Measurements from ENCODE around the gene LHFPL3.

DNA sequence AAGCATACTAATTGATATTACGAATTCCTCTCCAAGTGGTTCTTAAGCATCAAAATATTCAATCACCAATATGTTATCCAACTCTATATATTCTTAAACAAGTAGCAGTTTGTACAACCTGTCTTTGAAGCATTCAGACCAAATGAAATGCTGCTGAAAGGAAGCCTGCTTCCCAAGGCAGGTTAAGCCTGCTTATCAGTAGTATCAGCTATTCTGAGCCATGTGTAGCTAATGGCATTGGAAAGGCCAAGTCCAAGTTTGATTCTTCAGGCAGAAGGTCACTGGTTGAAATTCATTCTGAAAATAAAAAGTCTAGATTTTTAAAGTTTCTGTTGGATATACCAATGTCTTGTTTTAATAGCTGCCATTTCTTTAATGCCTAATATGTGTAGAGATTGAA is 328.7 kb downstream of the LHFPL3 start:
- TF ChIP-seq, protein P1, sequence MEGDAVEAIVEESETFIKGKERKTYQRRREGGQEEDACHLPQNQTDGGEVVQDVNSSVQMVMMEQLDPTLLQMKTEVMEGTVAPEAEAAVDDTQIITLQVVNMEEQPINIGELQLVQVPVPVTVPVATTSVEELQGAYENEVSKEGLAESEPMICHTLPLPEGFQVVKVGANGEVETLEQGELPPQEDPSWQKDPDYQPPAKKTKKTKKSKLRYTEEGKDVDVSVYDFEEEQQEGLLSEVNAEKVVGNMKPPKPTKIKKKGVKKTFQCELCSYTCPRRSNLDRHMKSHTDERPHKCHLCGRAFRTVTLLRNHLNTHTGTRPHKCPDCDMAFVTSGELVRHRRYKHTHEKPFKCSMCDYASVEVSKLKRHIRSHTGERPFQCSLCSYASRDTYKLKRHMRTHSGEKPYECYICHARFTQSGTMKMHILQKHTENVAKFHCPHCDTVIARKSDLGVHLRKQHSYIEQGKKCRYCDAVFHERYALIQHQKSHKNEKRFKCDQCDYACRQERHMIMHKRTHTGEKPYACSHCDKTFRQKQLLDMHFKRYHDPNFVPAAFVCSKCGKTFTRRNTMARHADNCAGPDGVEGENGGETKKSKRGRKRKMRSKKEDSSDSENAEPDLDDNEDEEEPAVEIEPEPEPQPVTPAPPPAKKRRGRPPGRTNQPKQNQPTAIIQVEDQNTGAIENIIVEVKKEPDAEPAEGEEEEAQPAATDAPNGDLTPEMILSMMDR (IDR thresholded peaks at IDR 0.05; ENCODE audit: low read depth, low read length, poor library complexity, severe bottlenecking) = no peak
- TF ChIP-seq EZH2phosphoT487 (IDR thresholded peaks at IDR 0.05; ENCODE audit: borderline replicate concordance, low read length) = no peak
